MV-4-11 (cell line): ENCODE measurements around the gene NFX1.
A peak's percentile ranks its signal among the peaks of the same experiment; 100 is the strongest.
"Not testable (repeated sequence)": the region's sequence is repeated elsewhere in the genome, so short reads cannot be mapped to it uniquely, and the experiment has no call there.

Source experiments
- DNase-seq: peaks from one replicate; lab custom pipeline; 2025; lab: John Stamatoyannopoulos, UW

Gene NFX1

DNA sequence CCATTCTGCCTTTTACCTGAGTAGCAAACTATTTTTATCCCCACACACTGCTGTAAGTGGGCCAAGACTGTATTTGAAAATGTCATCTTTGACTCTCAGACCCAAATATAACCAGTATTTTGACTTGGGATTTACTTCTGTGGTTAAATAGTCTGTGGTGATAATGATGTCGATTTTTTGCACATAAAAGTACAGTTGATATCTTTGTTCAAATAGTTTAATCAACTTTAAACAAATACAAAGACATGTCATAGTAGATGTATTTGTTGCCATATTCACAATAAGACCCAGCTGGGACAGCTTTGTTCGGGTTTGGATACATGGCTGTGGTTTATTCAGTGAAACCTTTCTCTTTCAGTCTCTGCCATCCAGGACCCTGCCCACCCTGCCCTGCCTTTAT is 20.4 kb downstream of the NFX1 start:
- no peak for DNase-seq

DNA sequence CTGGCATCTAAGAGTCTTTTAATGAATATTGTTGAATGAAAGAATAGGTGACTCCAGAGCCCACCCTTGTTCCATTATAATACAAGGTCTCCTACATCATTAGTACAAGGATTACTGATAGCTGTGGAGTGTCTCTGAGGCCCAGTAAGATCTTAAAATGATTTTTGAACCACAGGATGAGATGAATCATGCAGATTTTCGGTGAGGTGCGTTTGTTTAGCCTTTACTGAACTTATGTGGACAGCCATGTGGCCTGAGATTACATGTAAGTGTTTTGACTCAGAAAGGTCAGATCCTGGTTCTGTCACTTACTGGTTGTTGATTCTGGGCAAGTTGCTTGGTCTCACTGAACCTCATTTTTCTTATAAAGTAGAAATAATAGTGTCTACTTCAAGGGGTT is 21.6 kb downstream of the NFX1 start:
- no peak for DNase-seq

DNA sequence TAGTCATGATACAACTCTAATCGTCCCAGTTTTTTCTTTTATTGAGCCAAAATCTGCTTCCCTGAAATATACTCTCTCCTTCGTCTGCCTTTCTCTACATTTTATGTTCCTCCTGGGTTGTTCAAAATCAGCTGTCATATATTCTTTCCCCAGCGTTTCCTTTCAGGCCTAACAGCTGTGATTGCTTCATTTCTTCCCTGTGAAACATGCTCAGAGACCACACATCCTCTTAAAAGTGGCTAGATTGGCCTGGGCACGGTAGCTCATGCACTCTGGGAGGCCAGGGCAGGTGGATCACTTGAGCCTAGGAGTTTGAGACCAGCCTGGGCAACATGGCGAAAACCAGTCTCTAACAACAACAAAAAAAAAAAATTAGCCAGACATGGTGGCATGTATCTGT is 25.1 kb downstream of the NFX1 start:
- DNase-seq: peak; percentile 55

DNA sequence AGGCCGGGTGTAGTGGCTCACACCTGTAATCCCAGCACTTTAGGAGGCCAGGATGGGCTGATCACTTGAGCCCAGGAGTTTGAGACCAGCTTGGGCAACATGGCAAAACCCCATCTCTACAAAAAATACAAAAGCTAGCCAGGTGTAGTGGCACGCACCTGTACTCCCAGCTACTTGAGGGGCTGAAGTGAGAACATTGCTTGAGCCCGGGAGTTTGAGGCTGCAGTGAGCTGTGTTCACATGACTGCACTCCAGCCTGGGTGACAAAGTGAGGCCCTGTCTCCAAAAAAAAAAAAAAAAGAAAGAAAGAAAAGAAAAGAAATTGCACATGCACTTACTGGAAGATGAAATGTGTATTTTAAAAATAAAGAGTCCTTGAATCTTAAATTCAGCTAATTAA is 26.8 kb downstream of the NFX1 start:
- not testable (repeated sequence) for DNase-seq

DNA sequence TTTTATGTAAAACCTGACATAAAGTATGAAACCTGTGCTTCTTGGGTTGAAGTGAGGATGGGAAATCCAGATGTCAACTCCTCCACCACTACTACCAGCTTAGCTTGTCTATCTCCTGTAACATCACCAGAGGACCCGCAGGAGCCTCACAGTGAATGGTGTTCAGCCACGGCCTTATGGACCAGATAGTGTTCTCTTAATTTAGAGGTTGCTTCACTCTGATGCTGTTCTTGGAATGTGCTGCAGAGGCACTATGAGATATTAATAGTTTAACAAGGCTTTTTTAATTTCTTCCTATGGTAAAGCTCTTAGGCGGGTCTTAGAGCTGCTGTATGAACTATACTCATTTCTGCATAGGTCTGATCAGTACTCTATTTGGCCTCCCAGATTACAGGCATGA is 27.9 kb downstream of the NFX1 start:
- DNase-seq: peak; percentile 17

DNA sequence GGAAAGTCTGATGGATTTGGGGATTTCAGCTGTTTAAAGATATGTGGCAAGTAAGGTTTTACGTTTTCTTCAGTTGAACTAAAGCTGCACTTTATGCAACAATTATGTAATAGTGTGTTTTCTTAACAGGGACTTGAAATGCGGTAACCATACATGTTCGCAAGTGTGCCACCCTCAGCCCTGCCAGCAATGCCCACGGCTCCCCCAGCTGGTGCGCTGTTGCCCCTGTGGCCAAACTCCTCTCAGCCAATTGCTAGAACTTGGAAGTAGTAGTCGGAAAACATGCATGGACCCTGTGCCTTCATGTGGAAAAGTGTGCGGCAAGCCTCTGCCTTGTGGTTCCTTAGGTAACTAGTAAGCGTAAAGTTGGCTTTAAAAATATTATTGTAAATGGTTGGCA is 28.5 kb downstream of the NFX1 start:
- peak; percentile 31 for DNase-seq

DNA sequence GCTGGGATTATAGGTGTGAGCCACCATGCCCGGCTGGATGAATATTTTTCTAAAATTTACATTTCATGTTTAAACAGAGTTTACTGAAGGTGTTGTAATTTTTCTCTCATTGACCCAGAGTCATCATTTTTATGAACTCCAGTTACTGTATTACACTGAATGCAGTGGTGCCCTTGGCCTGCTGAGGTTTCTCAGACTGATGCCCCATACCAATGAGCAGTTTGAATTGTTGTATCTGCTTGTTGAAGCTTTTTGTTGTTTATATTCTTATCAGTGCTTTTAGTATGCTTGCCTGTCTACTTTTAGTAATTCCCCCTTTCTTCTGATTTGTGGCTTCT is 29.9 kb downstream of the NFX1 start:
- no peak for DNase-seq

DNA sequence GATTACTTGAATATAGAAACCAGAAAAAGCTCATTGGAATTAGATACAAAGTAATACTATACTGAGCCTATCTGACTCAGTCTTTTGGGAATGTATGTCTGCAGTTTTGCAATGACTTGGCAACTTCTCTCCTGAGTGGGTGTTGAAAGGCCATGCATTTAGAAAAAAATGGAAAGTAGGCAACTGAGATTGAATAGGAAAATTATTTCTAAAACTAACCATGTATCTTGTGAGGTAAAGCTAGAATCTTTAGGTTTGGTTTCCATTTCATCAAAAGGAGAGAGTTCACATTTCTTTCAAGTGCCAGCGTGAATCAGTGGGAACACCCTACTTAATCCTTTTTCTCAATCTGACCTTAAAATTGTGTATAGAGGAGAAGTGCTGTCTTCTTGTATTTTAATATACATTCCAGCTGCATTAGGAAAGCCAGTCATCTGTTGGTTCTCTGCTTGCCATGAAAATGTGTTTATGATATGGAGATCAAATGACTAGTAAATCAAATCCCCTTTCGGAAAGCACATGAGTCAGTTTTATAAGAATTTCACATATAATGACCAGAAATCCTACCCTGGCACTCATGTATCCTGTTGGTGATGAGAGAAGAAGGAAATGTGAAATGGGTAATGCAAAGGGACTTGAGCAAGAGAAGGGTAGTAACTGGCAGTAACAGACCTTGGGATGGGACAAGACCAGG is 30.4 kb downstream of the NFX1 start:
- DNase-seq: no peak

DNA sequence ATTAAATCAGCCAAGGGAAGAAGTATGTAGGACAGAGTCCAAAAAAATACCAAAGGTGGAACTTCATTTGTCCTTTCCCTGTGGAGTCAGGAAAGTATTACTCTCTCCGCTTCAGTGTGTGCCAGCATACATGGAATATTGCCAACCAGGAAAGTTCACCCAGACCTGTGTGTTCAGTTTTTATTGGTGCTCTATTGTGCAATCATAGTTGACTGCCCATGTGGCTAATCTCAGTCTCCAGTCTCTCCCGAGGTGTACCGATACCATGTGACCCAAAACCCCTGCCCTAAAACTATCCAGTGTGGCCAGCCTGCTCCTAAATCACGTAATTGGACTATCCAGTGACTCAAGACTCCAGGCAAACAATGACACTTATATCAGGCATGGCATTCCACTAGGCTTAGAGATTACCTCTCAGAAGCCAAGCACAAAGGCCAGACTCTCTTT is 38.8 kb downstream of the NFX1 start:
- no peak for DNase-seq

DNA sequence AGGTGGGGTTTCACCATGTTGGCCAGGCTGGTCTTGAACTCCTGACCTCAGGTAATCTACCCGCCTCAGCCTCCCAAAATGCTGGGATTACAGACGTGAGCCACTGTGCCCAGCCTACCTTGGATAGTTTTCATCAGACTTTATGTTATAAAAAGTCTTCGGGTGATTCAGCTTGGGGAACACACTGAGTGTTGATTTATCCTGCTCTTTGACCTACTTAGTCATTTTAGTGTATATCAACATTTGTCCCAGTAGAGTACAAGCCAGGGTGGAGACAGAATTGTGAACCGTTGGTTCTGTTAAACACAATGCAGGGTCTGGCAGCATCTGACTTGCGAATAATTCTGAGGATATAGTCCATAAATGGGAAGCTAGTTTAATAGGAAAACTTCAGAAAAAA is 39.7 kb downstream of the NFX1 start:
- no peak for DNase-seq

DNA sequence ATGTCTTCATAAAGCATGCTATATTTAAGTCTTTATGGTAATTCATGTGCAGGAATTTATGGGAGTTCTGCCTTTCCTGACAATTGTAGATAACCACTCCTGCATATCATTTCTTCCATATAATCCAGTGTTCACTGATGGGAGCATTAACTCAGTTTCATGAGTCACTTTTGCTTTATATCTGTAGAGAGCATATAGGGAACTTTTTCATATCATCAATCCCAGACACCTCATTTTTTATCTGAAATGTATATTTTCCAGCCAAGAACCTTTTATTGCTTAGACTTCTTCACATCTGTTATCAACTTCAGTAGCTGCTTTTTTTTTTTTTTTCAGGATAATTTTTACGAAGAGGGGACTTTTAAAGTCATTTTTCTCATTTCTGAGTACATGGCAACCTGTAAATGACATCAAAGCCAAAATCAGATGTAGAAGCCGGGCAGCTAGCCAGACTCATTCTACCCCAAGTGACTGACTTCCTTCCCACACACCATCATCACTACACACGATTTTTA is 41.1 kb downstream of the NFX1 start:
- DNase-seq: no peak

DNA sequence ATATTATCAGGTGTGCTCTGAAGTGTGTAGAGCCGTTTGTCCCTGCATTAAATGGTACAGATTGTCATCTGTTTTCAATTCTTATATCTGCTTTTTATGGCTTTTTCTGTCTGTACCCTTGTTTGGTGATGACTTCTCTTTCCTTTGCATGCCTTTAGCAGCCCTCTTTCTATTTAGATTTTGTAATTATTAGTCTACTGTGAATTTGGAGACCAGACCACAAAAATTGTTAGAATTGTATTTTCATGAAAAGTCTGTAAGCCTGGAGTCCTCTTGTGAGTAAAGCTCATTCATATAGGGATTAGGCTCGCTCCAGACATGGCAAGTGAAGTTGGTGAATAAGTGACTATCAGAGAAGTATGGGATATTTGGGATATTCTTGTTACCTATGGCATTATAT is 41.7 kb downstream of the NFX1 start:
- DNase-seq: no peak

DNA sequence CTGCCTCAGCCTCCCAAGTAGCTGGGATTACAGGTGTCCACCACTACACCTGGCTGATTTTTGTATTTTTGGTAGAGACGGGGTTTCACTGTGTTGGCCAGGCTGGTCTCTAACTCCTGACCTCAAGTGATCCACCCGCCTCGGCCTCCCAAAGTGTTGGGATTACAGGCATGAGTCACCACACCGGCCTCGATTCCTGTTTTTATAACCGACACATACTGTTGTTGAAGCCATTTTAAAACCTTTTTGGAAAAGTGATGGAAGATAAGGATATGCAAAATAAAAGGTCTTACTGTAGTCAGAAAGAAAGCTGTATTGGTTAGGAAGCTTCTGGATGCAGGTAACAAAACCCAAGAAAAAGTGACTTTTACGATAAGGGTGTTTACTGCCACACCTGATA is 42.6 kb downstream of the NFX1 start:
- DNase-seq: not testable (repeated sequence)

DNA sequence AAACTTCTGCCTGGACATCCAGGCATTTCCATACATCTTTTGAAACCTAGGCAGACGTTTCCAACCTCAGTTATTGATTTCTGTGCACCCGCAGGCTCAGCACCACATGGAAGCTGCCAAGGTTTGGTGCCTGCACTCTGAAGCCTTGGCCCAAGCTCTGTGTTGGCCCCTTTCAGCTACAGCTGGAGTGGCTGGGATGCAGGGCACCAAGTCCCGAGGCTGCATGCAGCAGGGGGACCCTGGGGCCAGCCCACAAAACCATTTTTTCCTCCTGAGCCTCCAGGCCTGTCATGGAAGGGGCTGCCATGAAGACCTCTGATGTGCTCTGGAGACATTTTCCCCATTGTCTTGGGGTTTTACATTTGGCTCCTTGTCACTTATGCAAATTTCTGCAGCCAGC is 49.9 kb downstream of the NFX1 start:
- no peak for DNase-seq

DNA sequence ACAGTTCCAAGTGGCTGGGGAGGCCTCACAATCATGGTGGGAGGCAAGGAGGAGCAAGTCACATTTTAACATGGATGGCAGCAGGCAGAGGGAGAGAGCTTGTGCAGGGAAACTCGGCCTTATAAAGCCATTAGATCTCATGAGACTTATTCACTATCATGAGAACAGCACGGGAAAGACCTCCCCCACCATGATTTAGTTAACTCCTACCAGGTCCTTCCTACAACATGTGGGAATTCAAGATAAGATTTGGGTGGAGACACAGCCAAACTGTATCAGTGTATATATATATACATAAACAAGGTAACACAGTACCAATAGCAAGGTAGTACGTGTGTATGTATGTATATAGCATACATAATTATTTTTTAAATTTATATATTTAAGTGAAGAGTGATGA is 50.9 kb downstream of the NFX1 start:
- no peak for DNase-seq

DNA sequence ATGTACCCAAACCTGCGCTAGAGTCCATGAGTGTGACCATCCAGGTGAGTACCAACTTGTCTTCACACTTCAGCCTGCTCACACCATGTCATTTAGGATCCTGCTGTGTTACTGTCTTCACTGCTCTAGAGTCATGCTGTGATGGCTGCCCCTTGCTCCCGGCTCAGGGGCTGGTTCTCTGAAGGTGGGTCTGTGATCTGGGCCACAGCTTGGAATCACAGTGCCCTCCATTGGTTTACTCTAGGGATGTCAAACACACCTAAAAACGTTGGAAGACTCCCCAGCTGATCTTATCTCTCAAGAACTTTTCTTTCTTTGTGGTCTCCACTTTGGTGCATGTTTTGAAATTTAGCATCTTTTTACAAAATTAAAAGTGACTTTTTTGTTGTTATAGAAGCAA is 53.8 kb downstream of the NFX1 start:
- DNase-seq: no peak

DNA sequence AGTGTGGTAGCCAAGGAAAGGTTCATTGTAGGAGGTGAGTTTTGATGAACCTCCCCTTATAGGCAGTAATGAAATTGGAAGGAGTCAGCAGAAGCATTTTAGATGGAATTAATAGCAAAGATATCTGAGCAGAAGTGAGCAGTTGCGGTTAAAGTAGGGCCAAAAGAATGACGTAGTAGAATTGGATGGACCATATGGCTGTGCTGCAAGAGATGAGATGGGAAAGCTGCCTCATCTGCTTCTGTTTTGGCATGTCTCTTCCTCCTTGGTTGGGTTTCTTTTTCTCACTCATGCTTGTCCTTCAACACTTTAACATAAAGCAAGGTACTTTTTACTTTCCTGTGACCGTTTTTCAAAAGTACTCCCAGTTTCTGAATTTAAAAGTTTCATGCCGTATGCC is 56.2 kb downstream of the NFX1 start:
- no peak for DNase-seq

DNA sequence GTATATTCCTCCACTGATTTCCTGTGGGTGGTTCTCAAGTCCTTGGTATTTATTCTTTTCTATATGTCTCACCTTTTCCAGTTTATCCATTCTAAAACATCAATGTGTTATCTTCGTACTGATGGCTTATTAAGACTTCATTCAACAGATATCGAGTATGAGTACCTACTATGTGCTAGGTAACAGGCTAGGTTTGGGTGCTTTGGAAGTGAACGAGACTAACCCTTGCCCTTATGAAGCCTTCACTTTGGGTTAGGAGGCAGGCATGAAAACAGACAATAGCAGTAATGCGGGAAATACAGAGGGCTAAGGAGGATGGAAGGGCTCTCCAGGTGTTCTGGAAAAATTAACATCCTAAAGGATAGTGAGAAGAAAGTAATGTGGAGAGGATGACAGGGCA is 58.7 kb downstream of the NFX1 start:
- no peak for DNase-seq

DNA sequence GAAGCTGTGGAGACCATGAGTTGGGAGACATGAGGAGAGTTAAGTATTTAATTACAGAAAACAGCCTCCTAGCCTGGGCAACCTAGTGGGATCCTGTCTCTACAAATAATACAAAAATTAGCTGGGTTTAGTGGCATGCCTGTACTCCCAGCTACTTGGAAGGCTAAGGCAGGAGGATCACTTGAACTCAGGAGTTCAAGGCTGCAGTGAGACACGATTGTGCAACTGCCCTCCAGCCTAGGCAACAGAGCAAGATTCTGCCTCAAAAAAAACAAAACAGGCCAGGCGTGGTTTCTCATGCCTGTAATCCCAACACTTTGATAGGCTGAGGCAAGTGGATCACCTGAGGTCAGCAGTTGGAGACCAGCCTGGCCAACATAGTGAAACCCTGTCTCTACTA is 59.4 kb downstream of the NFX1 start:
- no peak for DNase-seq

DNA sequence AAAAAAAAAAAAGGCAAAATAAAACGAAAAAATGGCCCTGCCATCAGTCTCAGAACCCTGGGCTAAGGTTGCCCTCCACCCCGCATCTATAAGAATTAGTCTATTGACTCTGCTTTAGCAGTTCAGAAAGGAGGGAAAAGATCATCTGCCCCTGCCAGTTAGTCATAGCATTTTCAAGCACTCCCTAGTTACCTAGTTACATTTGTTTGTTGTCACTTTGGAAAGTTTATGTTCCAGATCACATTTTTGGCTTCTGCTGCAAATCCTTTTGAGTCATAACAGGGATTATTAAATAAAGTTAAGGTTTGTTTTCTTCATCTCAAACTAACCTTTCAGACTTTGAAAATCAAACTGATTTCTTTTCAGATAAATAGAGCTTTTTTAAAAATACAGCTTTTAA is 60.0 kb downstream of the NFX1 start:
- DNase-seq: no peak

DNA sequence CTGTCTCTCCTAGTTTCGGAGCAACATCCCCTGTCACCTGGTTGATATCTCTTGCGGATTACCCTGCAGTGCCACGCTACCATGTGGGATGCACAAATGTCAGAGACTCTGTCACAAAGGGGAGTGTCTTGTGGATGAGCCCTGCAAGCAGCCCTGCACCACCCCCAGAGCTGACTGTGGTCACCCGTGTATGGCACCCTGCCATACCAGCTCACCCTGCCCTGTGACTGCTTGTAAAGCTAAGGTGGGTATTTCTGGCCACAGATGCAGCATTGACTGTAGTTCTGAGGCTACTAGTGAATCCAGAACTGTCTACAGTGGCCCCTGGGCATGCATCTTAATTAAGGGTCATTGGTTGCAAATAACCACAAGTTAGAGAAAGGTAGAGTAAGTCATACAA is 61.2 kb downstream of the NFX1 start:
- DNase-seq: no peak

DNA sequence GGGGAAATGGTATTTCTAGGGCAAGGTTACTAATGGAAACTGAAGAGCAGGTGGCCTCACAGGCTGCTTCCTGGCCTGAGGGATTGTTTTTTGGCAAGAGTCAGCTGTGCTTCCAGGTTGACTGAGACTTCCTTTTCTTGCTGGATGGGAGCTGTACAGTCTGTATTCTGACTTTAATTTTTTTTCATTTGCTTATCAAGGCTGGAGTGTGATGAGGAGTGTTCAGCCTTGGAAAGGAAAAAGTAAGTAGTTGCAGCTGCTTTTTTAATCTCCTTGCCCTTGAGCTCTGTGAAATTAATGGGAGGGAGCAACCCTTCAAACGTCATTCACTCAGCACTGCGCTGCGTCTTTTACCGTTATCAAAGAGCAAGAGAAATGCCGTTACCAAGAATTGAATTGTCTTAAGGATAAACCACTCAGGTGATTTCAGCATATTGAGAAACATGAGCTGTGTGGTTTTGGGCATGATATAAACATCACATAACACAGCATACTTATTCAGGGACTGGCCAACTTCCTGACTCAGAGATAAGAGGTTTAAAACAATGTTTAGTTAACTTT is 64.4 kb downstream of the NFX1 start:
- no peak for DNase-seq

DNA sequence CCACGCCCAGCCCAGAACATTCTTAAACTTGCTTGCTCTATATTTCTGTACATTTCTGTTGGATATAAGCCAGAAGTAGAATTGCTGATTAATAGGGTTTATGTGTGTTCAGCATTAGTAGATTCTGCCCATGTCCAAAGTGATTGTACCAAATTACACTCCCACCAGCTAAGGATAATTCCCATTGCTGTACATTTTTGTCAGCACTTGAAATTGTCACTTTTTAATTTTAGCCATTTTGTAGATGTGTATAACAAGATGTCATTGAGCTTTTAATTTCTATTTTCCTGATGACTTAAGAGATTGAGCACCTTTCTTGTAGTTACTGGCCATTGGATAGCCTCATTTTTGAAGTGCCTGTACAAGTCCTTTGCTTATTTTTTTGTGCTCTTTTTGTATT is 65.6 kb downstream of the NFX1 start:
- DNase-seq: no peak

DNA sequence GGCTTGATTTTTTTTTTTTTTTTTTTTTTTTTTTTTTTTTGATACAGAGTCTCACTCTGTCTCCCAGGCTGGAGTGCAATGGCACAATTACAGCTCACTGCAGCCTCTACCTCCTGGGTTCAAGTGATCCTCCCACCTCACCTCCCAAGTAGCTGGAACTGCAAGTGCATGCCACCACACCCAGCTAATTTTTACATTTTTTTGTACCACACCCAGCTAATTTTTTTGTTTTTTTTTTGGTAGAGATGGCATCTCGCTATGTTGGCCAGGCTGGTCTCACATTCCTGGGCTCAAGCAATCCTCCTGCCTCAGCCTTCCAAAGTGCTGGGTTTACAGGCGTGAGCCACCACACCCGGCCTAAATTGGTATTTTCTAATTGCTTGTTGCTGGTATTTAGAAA is 68.3 kb downstream of the NFX1 start:
- not testable (repeated sequence) for DNase-seq
